Thoracic aorta (tissue), 2 donors: Measurements from ENCODE around the gene SH3BP1. TPM values are rescaled to one million over a fixed set of nuclear protein-coding genes. Genes with fewer than 3 reads are reported as not detected.
"Not testable (repeated sequence)": the region's sequence is repeated elsewhere in the genome, so short reads cannot be mapped to it uniquely, and the experiment has no call there.

Experiments
- ATAC-seq: fragments of 150-250 bp; one replicate; pipeline ENCODE4 v1.8.0; 2017; ENCODE audit warnings: low read depth; ENCODE audit not compliant: insufficient number of reproducible peaks, low FRiP score
- DNase-seq: peaks from one replicate; pipeline ENCODE4 v3.0.0-alpha.2; 2020; ENCODE audit warnings: low spot score
- H3K27ac ChIP-seq, 2 donors: fragments of 200-600 bp; sonication (generic); 1 replicate in 1 of 2; 2 replicates in 1 of 2; pipeline ENCODE4 v1.5.1; 2016; ENCODE audit warnings: mild to moderate bottlenecking in 2 of 2, moderate library complexity in 2 of 2
- H3K27me3 ChIP-seq: fragments of 200-600 bp; sonication (generic); replicated peaks from 2 replicates; pipeline ENCODE4 v1.6.0; 2016; ENCODE audit warnings: mild to moderate bottlenecking; ENCODE audit not compliant: insufficient read depth
- H3K36me3 ChIP-seq: fragments of 200-600 bp; sonication (generic); one replicate; pipeline ENCODE4 v1.5.1; 2016
- H3K4me1 ChIP-seq, 2 donors: fragments of 200-600 bp; sonication (generic); 1 replicate in 1 of 2; 2 replicates in 1 of 2; pipeline versions ENCODE4 v1.5.1 to v1.6.0; 2016; ENCODE audit warnings: low read depth in 2 of 2, mild to moderate bottlenecking in 1 of 2; ENCODE audit not compliant: control insufficient read depth in 1 of 2
- H3K4me3 ChIP-seq: fragments of 200-600 bp; sonication (generic); 2 replicates; pipeline ENCODE4 v1.5.1; 2016; ENCODE audit warnings: mild to moderate bottlenecking
- H3K9me3 ChIP-seq: fragments of 200-600 bp; sonication (generic); 2 replicates; pipeline ENCODE4 v1.5.1; 2016
- CTCF ChIP-seq: fragments of 200-600 bp; sonication (generic); IDR thresholded peaks from one replicate; pipeline ENCODE4 v1.5.1; 2019; ENCODE audit warnings: antibody characterized with exemption
- total RNA-seq, 2 donors: library from RNA; depleted of rRNA; stranded (reverse); fragments of >200 nt; gene quantifications; one replicate each; pipeline versions ENCODE4 v1.1.0 to v1.2.3, GENCODE V29; 2016

Gene SH3BP1
- total RNA-seq, result 10 to 100 TPM in 1 of 2 donors, 1 to 10 TPM in 1; 5.6 to 14.2 TPM

GRCh38 chr22:37639070-37639760, at the start of gene SH3BP1:
Gene SH3BP1, plus strand, starts transcription at chr22:37639669. Its CDS starts 119 bp downstream, at chr22:37639788.
- Histone ChIP-seq H3K4me1 (peaks cover 6 to 19% of the 10 kb centered on the region in 2 donors), H3K9me3 (no peaks in the 10 kb centered on the region), H3K27ac (no peak within 1 kb of the TSS), H3K36me3 (no peaks in the 10 kb centered on the region), H3K27me3 (no peaks in the 10 kb centered on the region), H3K4me3 (peak within 1 kb of the TSS; percentile 74)
- ATAC-seq, result no peak
- TF ChIP-seq CTCF, result no peak
- DNase-seq, result no peak

- H3K27me3 ChIP-seq, H3K9me3 ChIP-seq, ATAC-seq, H3K36me3 ChIP-seq, H3K4me1 ChIP-seq, H3K4me3 ChIP-seq, H3K27ac ChIP-seq, DNase-seq: not testable (repeated sequence)
Observed at GRCh38 chr22:37591081-37591480, 48.4 kb upstream of the SH3BP1 start.

- Histone ChIP-seq H3K4me3 (peak overlapping the region; percentile 25), H3K9me3 (no peaks in the 10 kb centered on the region), H3K4me1 (peaks cover 0 to 5% of the 10 kb centered on the region in 2 donors), H3K36me3 (no peaks in the 10 kb centered on the region), H3K27me3 (no peaks in the 10 kb centered on the region), H3K27ac (no peak overlapping the region)
- no peak for ATAC-seq
- DNase-seq, result no peak
- no peak for TF ChIP-seq CTCF
Observed at GRCh38 chr22:37591823-37592404, 47.6 kb upstream of the SH3BP1 start.

- TF ChIP-seq CTCF, result no peak
- Histone ChIP-seq H3K4me3 (no peak overlapping the region), H3K27ac (no peak overlapping the region), H3K9me3 (no peaks in the 10 kb centered on the region), H3K36me3 (no peaks in the 10 kb centered on the region), H3K27me3 (no peaks in the 10 kb centered on the region), H3K4me1 (peaks cover 0 to 5% of the 10 kb centered on the region in 2 donors)
- ATAC-seq, result no peak
- DNase-seq, result no peak
Observed at GRCh38 chr22:37594237-37594636, 45.2 kb upstream of the SH3BP1 start.

GRCh38 chr22:37599153-37599552, 40.3 kb upstream of the SH3BP1 start:
- no peak overlapping the region for H3K27ac ChIP-seq
- H3K9me3 ChIP-seq, result no peaks in the 10 kb centered on the region
- H3K4me3 ChIP-seq, result no peak overlapping the region
- DNase-seq (no peak), ATAC-seq (no peak)
- H3K27me3 ChIP-seq, result no peaks in the 10 kb centered on the region
- H3K36me3 ChIP-seq, result no peaks in the 10 kb centered on the region
- TF ChIP-seq CTCF, result no peak
- H3K4me1 ChIP-seq, result no peaks in the 10 kb centered on the region

GRCh38 chr22:37601203-37601539, 38.3 kb upstream of the SH3BP1 start:
- no peaks in the 10 kb centered on the region for H3K9me3 ChIP-seq
- no peak overlapping the region for H3K4me3 ChIP-seq
- H3K27ac ChIP-seq, result no peak overlapping the region
- TF ChIP-seq CTCF, result no peak
- H3K36me3 ChIP-seq, result no peaks in the 10 kb centered on the region
- DNase-seq (no peak), ATAC-seq (no peak)
- H3K4me1 ChIP-seq, result no peaks in the 10 kb centered on the region
- no peaks in the 10 kb centered on the region for H3K27me3 ChIP-seq
